Adipocyte (in vitro differentiated cells): ENCODE results near the gene TMEM45B.
"Not testable (repeated sequence)": the region's sequence is repeated elsewhere in the genome, so short reads cannot be mapped to it uniquely, and the experiment has no call there.

Experiments
- DNase-seq: peaks from one replicate; pipeline ENCODE4 v3.0.0-alpha.2; 2015; ENCODE audit warnings: low read depth
- H3K27me3 ChIP-seq: replicated peaks from 2 replicates; pipeline ENCODE4 v1.7.0; 2013; ENCODE audit warnings: mild to moderate bottlenecking, low read length, moderate library complexity; ENCODE audit not compliant: control insufficient read depth, insufficient read depth
- H3K36me3 ChIP-seq: 2 replicates; pipeline ENCODE4 v1.7.0; 2013; ENCODE audit warnings: low read length, mild to moderate bottlenecking, moderate library complexity; ENCODE audit not compliant: control insufficient read depth, insufficient read depth, severe bottlenecking
- H3K4me1 ChIP-seq: 2 replicates; pipeline ENCODE4 v1.7.0; 2013; ENCODE audit warnings: mild to moderate bottlenecking, low read length, moderate library complexity; ENCODE audit not compliant: control insufficient read depth, insufficient read depth
- H3K4me3 ChIP-seq: 2 replicates; pipeline ENCODE4 v1.7.0; 2013; ENCODE audit warnings: mild to moderate bottlenecking, low read length, moderate library complexity
- H3K9ac ChIP-seq: 2 replicates; pipeline ENCODE4 v1.7.0; 2013; ENCODE audit warnings: mild to moderate bottlenecking, low read length, moderate library complexity
- H3K9me3 ChIP-seq: 2 replicates; pipeline ENCODE4 v1.7.0; 2013; ENCODE audit warnings: mild to moderate bottlenecking, low read length, moderate library complexity; ENCODE audit not compliant: control insufficient read depth

The TMEM45B gene

GRCh38 chr11:129815596-129816461 lies at the start of gene TMEM45B:
TSS of gene TMEM45B (plus strand) at chr11:129815848. CDS start at chr11:129852483, 36,635 bp downstream.
- DNase-seq = no peak
- no peak within 1 kb of the TSS for H3K4me3 ChIP-seq
- H3K27me3 ChIP-seq = peaks cover 19% of the 10 kb centered on the region
- H3K9me3 ChIP-seq = no peaks in the 10 kb centered on the region
- no peaks in the 10 kb centered on the region for H3K36me3 ChIP-seq
- H3K9ac ChIP-seq = no peak within 1 kb of the TSS
- H3K4me1 ChIP-seq = no peaks in the 10 kb centered on the region

- Histone ChIP-seq H3K9ac (no peak overlapping the region), H3K4me3 (no peak overlapping the region), H3K36me3 (no peaks in the 10 kb centered on the region), H3K4me1 (no peaks in the 10 kb centered on the region), H3K27me3 (no peaks in the 10 kb centered on the region), H3K9me3 (no peaks in the 10 kb centered on the region)
- DNase-seq = peak; percentile 60
Measured at GRCh38 chr11:129766898-129767604, 48.6 kb upstream of the TMEM45B start.

- H3K9ac ChIP-seq = no peak overlapping the region
- H3K36me3 ChIP-seq = no peaks in the 10 kb centered on the region
- H3K4me3 ChIP-seq = no peak overlapping the region
- no peaks in the 10 kb centered on the region for H3K27me3 ChIP-seq
- H3K4me1 ChIP-seq = no peaks in the 10 kb centered on the region
- no peak for DNase-seq
- H3K9me3 ChIP-seq = no peaks in the 10 kb centered on the region
Measured at GRCh38 chr11:129767827-129768226, 47.8 kb upstream of the TMEM45B start.

- H3K4me1 ChIP-seq = no peaks in the 10 kb centered on the region
- no peak overlapping the region for H3K4me3 ChIP-seq
- DNase-seq = no peak
- H3K27me3 ChIP-seq = no peaks in the 10 kb centered on the region
- H3K36me3 ChIP-seq = no peaks in the 10 kb centered on the region
- no peak overlapping the region for H3K9ac ChIP-seq
- no peaks in the 10 kb centered on the region for H3K9me3 ChIP-seq
Measured at GRCh38 chr11:129768356-129768755, 47.3 kb upstream of the TMEM45B start.

GRCh38 chr11:129769059-129769458 lies 46.6 kb upstream of the TMEM45B start:
- no peaks in the 10 kb centered on the region for H3K27me3 ChIP-seq
- no peaks in the 10 kb centered on the region for H3K36me3 ChIP-seq
- no peak overlapping the region for H3K9ac ChIP-seq
- no peak overlapping the region for H3K4me3 ChIP-seq
- no peaks in the 10 kb centered on the region for H3K4me1 ChIP-seq
- H3K9me3 ChIP-seq = no peaks in the 10 kb centered on the region
- DNase-seq = no peak

- Histone ChIP-seq H3K4me3 (no peak overlapping the region), H3K9me3 (no peaks in the 10 kb centered on the region), H3K9ac (no peak overlapping the region), H3K27me3 (no peaks in the 10 kb centered on the region), H3K4me1 (no peaks in the 10 kb centered on the region), H3K36me3 (no peaks in the 10 kb centered on the region)
- DNase-seq = no peak
Measured at GRCh38 chr11:129770993-129771392, 44.7 kb upstream of the TMEM45B start.

GRCh38 chr11:129771456-129771855 lies 44.2 kb upstream of the TMEM45B start:
- not testable (repeated sequence) for H3K9ac ChIP-seq, H3K4me3 ChIP-seq, DNase-seq, H3K27me3 ChIP-seq, H3K9me3 ChIP-seq, H3K36me3 ChIP-seq, H3K4me1 ChIP-seq

GRCh38 chr11:129778877-129779276 lies 36.8 kb upstream of the TMEM45B start:
- Histone ChIP-seq H3K36me3 (no peaks in the 10 kb centered on the region), H3K4me3 (no peak overlapping the region), H3K9ac (no peak overlapping the region), H3K4me1 (no peaks in the 10 kb centered on the region), H3K9me3 (no peaks in the 10 kb centered on the region), H3K27me3 (peaks cover 13% of the 10 kb centered on the region)
- no peak for DNase-seq

- H3K4me3 ChIP-seq = no peak overlapping the region
- no peaks in the 10 kb centered on the region for H3K36me3 ChIP-seq
- peaks cover 16% of the 10 kb centered on the region for H3K27me3 ChIP-seq
- no peak overlapping the region for H3K9ac ChIP-seq
- DNase-seq = no peak
- H3K4me1 ChIP-seq = no peaks in the 10 kb centered on the region
- H3K9me3 ChIP-seq = no peaks in the 10 kb centered on the region
Measured at GRCh38 chr11:129779342-129779741, 36.3 kb upstream of the TMEM45B start.

- H3K4me3 ChIP-seq = no peak overlapping the region
- H3K36me3 ChIP-seq = no peaks in the 10 kb centered on the region
- peak; percentile 61 for DNase-seq
- H3K27me3 ChIP-seq = peaks cover 13% of the 10 kb centered on the region
- H3K9ac ChIP-seq = no peak overlapping the region
- no peaks in the 10 kb centered on the region for H3K9me3 ChIP-seq
- no peaks in the 10 kb centered on the region for H3K4me1 ChIP-seq
Measured at GRCh38 chr11:129785383-129786111, 30.1 kb upstream of the TMEM45B start.

GRCh38 chr11:129786112-129786416 lies 29.6 kb upstream of the TMEM45B start:
- peaks cover 18% of the 10 kb centered on the region for H3K27me3 ChIP-seq
- not testable (repeated sequence) for DNase-seq, H3K9ac ChIP-seq, H3K36me3 ChIP-seq, H3K9me3 ChIP-seq, H3K4me1 ChIP-seq, H3K4me3 ChIP-seq
